Measurements from ENCODE around the gene CFAP410.

DNA sequence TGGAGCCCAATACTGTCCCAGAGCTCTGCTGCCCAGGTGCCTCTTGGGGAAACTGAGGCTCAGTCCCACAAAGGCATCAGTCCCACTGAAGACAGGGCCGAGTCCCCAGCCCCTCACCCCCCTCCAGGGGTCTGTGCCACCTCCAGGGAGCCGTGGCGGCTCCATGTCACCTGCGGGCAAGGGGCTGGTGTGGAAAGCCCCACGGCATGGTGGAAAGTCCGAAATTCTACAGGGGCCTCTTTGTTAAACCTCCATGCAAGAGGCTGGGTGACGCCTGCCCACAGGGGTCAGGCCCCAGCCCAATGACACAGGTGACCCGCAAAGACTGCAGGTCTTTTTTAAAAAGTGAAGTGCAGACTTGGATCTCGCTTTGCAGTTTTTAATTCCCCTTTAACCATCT, 56.8 kb downstream of the CFAP410 start:
- TF ChIP-seq CTCF (IDR thresholded peaks at IDR 0.05) = no peak
- no peak for TF ChIP-seq EP300 (IDR thresholded peaks at IDR 0.05; ENCODE audit: borderline replicate concordance in 1 of 2, low read depth in 1 of 2, low read length in 1 of 2)
- no peak for TF ChIP-seq RFX5 (IDR thresholded peaks at IDR 0.05; ENCODE audit: low read length)
- TF ChIP-seq USF2 (IDR thresholded peaks at IDR 0.05; ENCODE audit: borderline replicate concordance, low read depth, low read length) = no peak
- no peak for TF ChIP-seq POLR2AphosphoS5 (IDR thresholded peaks at IDR 0.05; ENCODE audit: low read depth, low read length)
